Smooth muscle cell of the coronary artery (primary cell): ENCODE results near the gene HOXA11. TPM values are rescaled to one million over a fixed set of nuclear protein-coding genes. Genes with fewer than 3 reads are reported as not detected.

Source experiments
- total RNA-seq: library from RNA; depleted of rRNA; stranded (reverse); fragments of >200 nt; gene quantifications from 2 replicates; pipeline ENCODE4 v1.2.3, GENCODE V29; 2014; ENCODE audit warnings: low replicate concordance

The HOXA11 gene
- not detected in 2 replicates for total RNA-seq

GRCh38 chr7:27185013-27185853, at the start of gene HOXA11:
Gene HOXA11, minus strand, starts transcription at chr7:27185232. Its CDS starts 88 bp downstream, at chr7:27185144.

DNA sequence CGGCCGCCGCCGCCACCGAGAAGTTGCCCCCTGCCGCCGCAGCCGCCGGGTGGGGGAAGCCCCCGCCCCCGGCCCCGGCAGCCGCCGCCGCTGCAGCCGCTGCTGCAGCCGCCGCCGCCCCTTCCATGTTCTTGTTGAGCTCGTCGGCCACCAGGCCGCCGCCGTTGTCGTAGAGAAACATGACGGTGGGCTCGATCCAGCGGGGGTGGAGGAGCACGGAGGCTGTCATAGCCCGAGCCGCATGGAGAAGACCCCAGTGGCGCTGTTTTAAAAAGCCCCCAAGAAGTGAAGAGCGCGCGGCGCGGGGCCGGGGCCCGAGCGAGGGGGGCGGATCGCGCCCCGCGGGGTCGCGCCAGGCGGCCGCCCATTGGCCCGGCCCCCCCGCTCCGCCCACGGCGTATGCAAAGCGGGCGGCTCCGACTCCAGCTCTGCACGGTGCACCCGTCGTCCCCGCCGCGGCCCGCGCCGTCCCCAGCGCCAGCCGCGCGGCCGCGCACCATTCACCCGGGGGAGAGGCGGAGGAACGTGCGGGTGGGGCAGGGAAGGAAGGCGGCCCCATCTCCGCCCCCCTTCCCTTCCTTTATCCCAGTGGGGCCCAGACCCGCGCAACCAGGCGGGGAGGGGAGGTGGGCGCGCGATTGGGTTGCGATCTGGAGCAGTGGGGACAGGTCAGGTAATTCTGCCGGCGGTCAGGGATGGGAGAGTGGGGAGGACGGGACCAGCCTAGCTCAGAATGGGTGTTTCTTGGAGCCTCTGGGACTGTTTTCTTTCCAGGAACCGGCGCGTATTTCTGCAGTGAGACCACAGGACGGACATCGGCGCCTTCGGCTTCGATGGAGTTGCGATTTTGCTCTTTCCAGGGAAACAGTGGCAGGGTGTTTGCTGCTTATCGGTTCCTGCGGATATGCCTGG, 15.1 kb upstream of the HOXA11 start, which contains the start of gene HOXA13:
Gene HOXA13, minus strand, starts transcription at position 243 of the 912 bp plus-strand sequence. Its CDS starts 14 bp downstream, at position 229.

DNA sequence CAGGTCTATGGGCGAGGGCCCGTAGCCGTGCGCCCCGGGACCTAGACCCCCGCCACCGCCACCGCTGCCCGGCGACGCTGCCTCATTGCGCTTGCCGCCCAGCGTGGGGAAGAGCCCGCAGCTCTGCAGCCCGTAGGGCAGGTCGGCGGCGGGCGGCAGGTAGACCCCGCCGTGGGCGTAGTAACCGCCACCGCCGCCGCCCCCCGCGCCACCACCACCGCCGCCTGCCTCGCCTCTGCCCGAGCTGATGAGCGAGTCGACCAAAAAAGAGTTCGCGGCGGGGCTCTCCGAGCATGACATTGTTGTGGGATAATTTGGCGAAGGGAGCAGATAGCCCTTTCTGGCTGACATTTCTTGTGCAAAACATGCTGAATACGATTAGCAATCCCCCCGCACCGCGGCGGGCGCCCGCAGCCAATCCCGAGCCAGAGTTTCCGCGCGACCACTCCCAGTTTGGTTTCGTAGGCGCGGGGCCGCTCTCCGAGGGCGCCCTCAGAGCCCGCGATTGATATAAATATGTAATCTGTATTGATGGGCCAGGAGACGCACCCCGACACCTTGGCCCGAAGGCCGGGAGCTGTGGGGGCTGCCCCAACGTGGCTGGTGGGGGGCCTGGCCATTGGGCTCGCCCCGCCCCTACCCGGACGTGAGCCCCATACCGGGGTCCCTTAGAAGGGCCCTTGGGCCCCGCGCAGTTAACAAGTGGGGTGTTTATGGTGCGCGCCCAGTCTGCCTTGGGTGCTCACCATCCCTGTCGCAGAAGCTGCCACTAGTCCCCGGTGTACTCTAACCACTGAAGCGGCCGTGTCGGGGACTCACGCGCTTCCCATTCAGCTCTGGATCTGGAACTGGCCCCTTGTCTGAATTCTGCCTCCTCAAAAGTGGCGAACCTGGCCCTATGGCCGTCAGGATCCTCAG, 10.8 kb downstream of the HOXA11 start, which contains the start of gene HOXA10:
Gene HOXA10, minus strand, starts transcription at position 365 of the 918 bp plus-strand sequence. Its CDS starts 14 bp downstream, at position 351.

GRCh38 chr7:27165089-27165995, 19.7 kb downstream of the HOXA11 start, which contains the start of gene HOXA9:
Gene HOXA9, minus strand, starts transcription at chr7:27165537. Its CDS starts 80 bp downstream, at chr7:27165457.

GRCh38 chr7:27156508-27156898, 28.5 kb downstream of the HOXA11 start, which contains the start of gene HOXA7:
Gene HOXA7, minus strand, starts transcription at chr7:27156675. Its CDS starts 130 bp downstream, at chr7:27156545.

GRCh38 chr7:27151931-27152815, 32.9 kb downstream of the HOXA11 start, which contains the start of gene HOXA3:
Gene HOXA3, minus strand, starts transcription at chr7:27152583. Its CDS starts 41,943 bp downstream, at chr7:27110640.

DNA sequence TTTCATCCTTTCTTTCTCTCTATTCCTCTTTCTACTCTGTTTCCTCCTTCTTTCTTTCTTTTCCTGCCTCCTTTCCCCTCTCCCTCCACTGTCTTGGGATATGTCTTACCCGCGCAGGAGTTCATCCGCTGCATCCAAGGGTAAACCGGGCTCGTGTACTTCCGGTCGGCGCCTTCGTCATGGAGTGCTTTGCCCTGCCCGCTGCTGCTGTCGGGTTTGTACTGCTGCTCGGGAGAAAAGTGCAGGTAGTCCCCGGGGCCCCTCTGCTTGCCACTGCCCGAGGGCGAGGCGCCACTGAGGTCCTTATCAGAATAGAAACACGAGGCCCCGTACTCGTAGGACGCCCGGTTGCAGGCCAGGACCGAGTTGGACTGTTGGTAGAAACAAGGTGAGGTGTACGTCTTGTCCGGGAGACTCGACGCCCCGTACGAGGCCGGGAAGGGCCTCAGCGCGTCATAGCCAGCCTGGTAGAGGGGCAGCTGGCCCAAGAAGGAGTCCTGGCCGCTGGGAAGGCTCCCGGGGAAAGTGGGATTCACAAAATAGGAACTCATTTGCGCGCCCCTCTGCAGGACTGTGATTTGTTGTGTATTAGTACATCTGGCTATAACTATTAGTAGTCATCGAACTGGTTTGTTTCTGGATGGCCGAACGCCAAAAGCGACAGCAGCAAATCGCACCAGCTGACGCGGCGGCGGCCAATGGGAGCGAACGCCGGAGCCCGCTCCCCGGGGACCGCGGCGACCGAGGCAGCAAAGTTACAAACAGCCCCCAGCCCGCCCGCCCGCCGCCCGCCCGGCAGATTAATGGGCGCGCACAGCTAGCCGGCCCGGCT, 37.6 kb downstream of the HOXA11 start, which contains the start of gene HOXA6:
Gene HOXA6, minus strand, starts transcription at position 576 of the 832 bp plus-strand sequence. Its CDS starts 25 bp downstream, at position 551.

GRCh38 chr7:27143023-27143949, 41.7 kb downstream of the HOXA11 start, which contains the start of gene HOXA5:
Gene HOXA5, minus strand, starts transcription at chr7:27143681. Its CDS starts 74 bp downstream, at chr7:27143607.

Other genes with a start within 250 kb of the HOXA11 start
- gene HOXA1, start 89.2 kb downstream of the HOXA11 start, total RNA-seq = not detected in 2 replicates
- gene HOXA2, start 82.5 kb downstream of the HOXA11 start, total RNA-seq = not detected in 2 replicates
- not detected in 2 replicates for gene HOXA4, start 54.5 kb downstream of the HOXA11 start, total RNA-seq
- not detected in 2 replicates for gene HOXA5, start 41.6 kb downstream of the HOXA11 start, total RNA-seq
- not detected in 2 replicates for gene HOXA6, start 37.5 kb downstream of the HOXA11 start, total RNA-seq
- gene HOXA3, start 32.6 kb downstream of the HOXA11 start, total RNA-seq = not detected in 2 replicates
- gene HOXA7, start 28.6 kb downstream of the HOXA11 start, total RNA-seq = not detected in 2 replicates
- not detected in 2 replicates for gene HOXA9, start 19.7 kb downstream of the HOXA11 start, total RNA-seq
- gene HOXA10, start 10.9 kb downstream of the HOXA11 start, total RNA-seq = not detected in 2 replicates
- not detected in 2 replicates for gene HOXA13, start 14.9 kb upstream of the HOXA11 start, total RNA-seq
- not detected in 2 replicates for gene EVX1, start 57.6 kb upstream of the HOXA11 start, total RNA-seq